ENCODE measurements around the gene SGSH. TPM values are rescaled to one million over a fixed set of nuclear protein-coding genes. Genes with fewer than 3 reads are reported as not detected.

Gene SGSH
- total RNA-seq, 3 donors from 2014 or later (not counting 1 experiment from before 2014, with no cell fraction given) = 73.4 to 96.5 (median 74.1) TPM

DNA sequence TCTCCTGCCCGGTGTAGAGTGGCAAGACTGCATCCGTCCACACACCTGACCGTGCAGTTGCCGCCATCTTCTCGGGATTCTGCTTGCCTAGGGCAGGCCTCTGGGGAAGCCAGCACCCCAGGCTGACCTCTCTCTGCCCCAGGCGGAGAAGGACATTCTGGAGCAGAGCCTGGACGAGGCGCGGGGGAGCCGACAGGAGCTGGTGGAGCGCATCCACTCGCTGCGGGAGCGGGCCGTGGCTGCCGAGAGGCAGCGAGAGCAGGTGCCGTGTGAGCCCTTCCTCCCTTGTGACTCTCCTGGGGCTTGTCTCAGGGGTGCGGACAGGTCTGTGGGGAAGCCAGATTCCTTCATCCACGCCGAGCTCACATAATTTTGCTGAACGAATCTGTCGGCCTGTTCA, 30.5 kb downstream of the SGSH start:
- WGBS (ENCODE audit: insufficient coverage) = 93% methylated on average over 23 of the region's 23 CpGs
- Mint-ChIP-seq H3K9me3 (no peaks in the 10 kb centered on the region), H3K36me3 (no peaks in the 10 kb centered on the region), H3K27me3 (ENCODE audit: low read depth in 2 of 2) (peaks cover 0 to 7% of the 10 kb centered on the region in 2 donors), H3K4me3 (no peak overlapping the region), H3K27ac (no peak overlapping the region), H3K4me1 (no peaks in the 10 kb centered on the region)
- Histone ChIP-seq H3K36me3 (ENCODE audit: control insufficient read depth, insufficient read depth, low read length) (no peaks in the 10 kb centered on the region), H3K27me3 (ENCODE audit: control insufficient read depth, insufficient read depth, low read length) (no peaks in the 10 kb centered on the region), H3K4me1 (ENCODE audit: control insufficient read depth, insufficient read depth, low read length) (no peaks in the 10 kb centered on the region), H3K4me3 (ENCODE audit: low read length) (no peak overlapping the region), H3K27ac (ENCODE audit: low read length) (no peak overlapping the region), H3K9me3 (ENCODE audit: control insufficient read depth, insufficient read depth, low read length) (no peaks in the 10 kb centered on the region)
- no peak for ATAC-seq
- intact Hi-C loops (cut with micrococcal nuclease) = no loop called here
- TF ChIP-seq CTCF (IDR thresholded peaks at IDR 0.05) = no peak
- no peak for DNase-seq

GRCh38 chr17:80187515-80187941, 32.6 kb downstream of the SGSH start:
- Histone ChIP-seq H3K27ac (ENCODE audit: low read length) (no peak overlapping the region), H3K9me3 (ENCODE audit: control insufficient read depth, insufficient read depth, low read length) (no peaks in the 10 kb centered on the region), H3K4me1 (ENCODE audit: control insufficient read depth, insufficient read depth, low read length) (no peaks in the 10 kb centered on the region), H3K27me3 (ENCODE audit: control insufficient read depth, insufficient read depth, low read length) (no peaks in the 10 kb centered on the region), H3K36me3 (ENCODE audit: control insufficient read depth, insufficient read depth, low read length) (no peaks in the 10 kb centered on the region), H3K4me3 (ENCODE audit: low read length) (no peak overlapping the region)
- H3K4me3 Mint-ChIP-seq = no peak overlapping the region
- intact Hi-C loops (cut with micrococcal nuclease) = no loop called here
- 90% methylated on average over 18 of the region's 18 CpGs for WGBS (ENCODE audit: insufficient coverage)
- peaks cover 0 to 2% of the 10 kb centered on the region in 2 donors for H3K27me3 Mint-ChIP-seq (ENCODE audit: low read depth in 2 of 2)
- no peaks in the 10 kb centered on the region for H3K36me3 Mint-ChIP-seq
- DNase-seq = no peak
- no peak overlapping the region for H3K27ac Mint-ChIP-seq
- no peak for ATAC-seq
- no peaks in the 10 kb centered on the region for H3K9me3 Mint-ChIP-seq
- no peaks in the 10 kb centered on the region for H3K4me1 Mint-ChIP-seq
- no peak for TF ChIP-seq CTCF (IDR thresholded peaks at IDR 0.05)

- Mint-ChIP-seq H3K9me3 (no peaks in the 10 kb centered on the region), H3K4me3 (no peak overlapping the region), H3K36me3 (no peaks in the 10 kb centered on the region), H3K27ac (no peak overlapping the region), H3K4me1 (no peaks in the 10 kb centered on the region), H3K27me3 (ENCODE audit: low read depth in 2 of 2) (peaks cover 0 to 2% of the 10 kb centered on the region in 2 donors)
- ATAC-seq (no peak), DNase-seq (no peak)
- intact Hi-C loops (cut with micrococcal nuclease) = no loop called here
- no peaks in the 10 kb centered on the region for H3K9me3 ChIP-seq (ENCODE audit: control insufficient read depth, insufficient read depth, low read length)
- H3K36me3 ChIP-seq (ENCODE audit: control insufficient read depth, insufficient read depth, low read length) = no peaks in the 10 kb centered on the region
- H3K4me1 ChIP-seq (ENCODE audit: control insufficient read depth, insufficient read depth, low read length) = no peaks in the 10 kb centered on the region
- no peak overlapping the region for H3K4me3 ChIP-seq (ENCODE audit: low read length)
- 94% methylated on average over 16 of the region's 16 CpGs for WGBS (ENCODE audit: insufficient coverage)
- H3K27ac ChIP-seq (ENCODE audit: low read length) = no peak overlapping the region
- no peak for TF ChIP-seq CTCF (IDR thresholded peaks at IDR 0.05)
- no peaks in the 10 kb centered on the region for H3K27me3 ChIP-seq (ENCODE audit: control insufficient read depth, insufficient read depth, low read length)
Observed at GRCh38 chr17:80187090-80187489, 33.0 kb downstream of the SGSH start.

GRCh38 chr17:80185968-80186367, 34.2 kb downstream of the SGSH start:
- Mint-ChIP-seq H3K9me3 (no peaks in the 10 kb centered on the region), H3K36me3 (no peaks in the 10 kb centered on the region), H3K4me1 (no peaks in the 10 kb centered on the region), H3K27ac (no peak overlapping the region), H3K4me3 (no peak overlapping the region), H3K27me3 (ENCODE audit: low read depth in 2 of 2) (peaks cover 0 to 2% of the 10 kb centered on the region in 2 donors)
- Histone ChIP-seq H3K9me3 (ENCODE audit: control insufficient read depth, insufficient read depth, low read length) (no peaks in the 10 kb centered on the region), H3K36me3 (ENCODE audit: control insufficient read depth, insufficient read depth, low read length) (no peaks in the 10 kb centered on the region), H3K4me3 (ENCODE audit: low read length) (no peak overlapping the region), H3K27ac (ENCODE audit: low read length) (no peak overlapping the region), H3K27me3 (ENCODE audit: control insufficient read depth, insufficient read depth, low read length) (no peaks in the 10 kb centered on the region), H3K4me1 (ENCODE audit: control insufficient read depth, insufficient read depth, low read length) (no peaks in the 10 kb centered on the region)
- ATAC-seq (no peak), DNase-seq (no peak)
- TF ChIP-seq CTCF (IDR thresholded peaks at IDR 0.05) = no peak
- WGBS (ENCODE audit: insufficient coverage) = 84% methylated on average over 9 of the region's 9 CpGs
- intact Hi-C loops (cut with micrococcal nuclease) = no loop called here

Measured in natural killer cell (primary cell).